Gastroesophageal sphincter (tissue), 4 donors: ENCODE data around the gene FRMD4B. TPM values are rescaled to one million over a fixed set of nuclear protein-coding genes. Genes with fewer than 3 reads are reported as not detected.

Source experiments
- ATAC-seq: fragments of 150-250 bp; one replicate; pipeline ENCODE4 v1.9.1; 2016; ENCODE audit warnings: mild to moderate bottlenecking, moderate library complexity
- H3K27ac ChIP-seq, 4 donors: fragments of 200-600 bp; sonication (generic) in 3 of 4; 1 replicate in 3 of 4; 2 replicates in 1 of 4; pipeline ENCODE4 v1.5.1; 2016 to 2019
- H3K27me3 ChIP-seq: fragments of 200-600 bp; sonication (generic); one replicate; pipeline ENCODE4 v1.5.1; 2019
- H3K36me3 ChIP-seq, 2 donors: fragments of 200-600 bp; sonication (generic); one replicate each; pipeline ENCODE4 v1.5.1; 2019; ENCODE audit warnings: control low read depth in 1 of 2
- H3K4me1 ChIP-seq, 3 donors: fragments of 200-600 bp; sonication (generic); 1 replicate in 2 of 3; 2 replicates in 1 of 3; pipeline ENCODE4 v1.5.1; 2016 to 2019; ENCODE audit warnings: control low read depth in 2 of 3
- H3K4me3 ChIP-seq, 2 donors: fragments of 200-600 bp; sonication (generic); one replicate each; pipeline ENCODE4 v1.5.1; 2019; ENCODE audit warnings: mild to moderate bottlenecking in 1 of 2, moderate library complexity in 1 of 2
- H3K9me3 ChIP-seq, 3 donors: fragments of 200-600 bp; sonication (generic); one replicate each; pipeline ENCODE4 v1.5.1; 2017 to 2019; ENCODE audit warnings: control low read depth in 2 of 3
- CTCF ChIP-seq, 4 experiments: fragments of 200-600 bp in 2 of 4; fragments of 450-650 bp in 2 of 4; sonication (generic) in 1 of 4; IDR thresholded peaks; one replicate each; pipeline ENCODE4 v1.5.1; 2017 to 2019; ENCODE audit warnings: antibody characterized with exemption in 4 of 4, mild to moderate bottlenecking in 2 of 4, moderate library complexity in 2 of 4
- EP300 ChIP-seq: sonication (generic); formaldehyde crosslinking; IDR thresholded peaks from one replicate; pipeline ENCODE4 v1.6.1; 2017; ENCODE audit warnings: antibody characterized with exemption, mild to moderate bottlenecking
- POLR2A ChIP-seq, 2 donors: fragments of 450-650 bp; IDR thresholded peaks; one replicate each; pipeline ENCODE4 v1.6.1; 2017; ENCODE audit warnings: antibody characterized with exemption in 2 of 2, mild to moderate bottlenecking in 2 of 2, moderate library complexity in 1 of 2
- POLR2AphosphoS5 ChIP-seq: sonication (generic); formaldehyde crosslinking; IDR thresholded peaks from one replicate; pipeline ENCODE4 v1.6.1; 2017; ENCODE audit warnings: antibody characterized with exemption
- WGBS, 2 donors: methylation state at CpG; one replicate each; pipeline ENCODE4 v1.1.5; 2018; ENCODE audit warnings: low coverage in 1 of 2; 5-methylcytosine and 5-hydroxymethylcytosine counted together
- total RNA-seq, 4 donors: library from RNA; depleted of rRNA; stranded (reverse); fragments of >200 nt; gene quantifications; one replicate each; pipeline ENCODE4 v1.1.0, GENCODE V29; 2016

Gene FRMD4B
- total RNA-seq, 4 donors from 2014 or later = 7.1 to 22.3 (median 19.8) TPM

- TF ChIP-seq EP300 = no peak
- no peak for TF ChIP-seq CTCF (IDR thresholded peaks at IDR 0.05)
- TF ChIP-seq POLR2A (IDR thresholded peaks at IDR 0.05) = no peak
- no peak for TF ChIP-seq POLR2AphosphoS5
- 60 to 84% methylated on average over 1 to 3 of the region's 3 CpGs for WGBS, 2 donors
- Histone ChIP-seq H3K4me1 (peaks cover 0 to 12% (median 0%) of the 10 kb centered on the region in 3 donors), H3K4me3 (no peak overlapping the region), H3K27ac (no peak overlapping the region), H3K36me3 (no peaks in the 10 kb centered on the region), H3K9me3 (no peaks in the 10 kb centered on the region), H3K27me3 (no peaks in the 10 kb centered on the region)
- ATAC-seq = no peak
Observed at GRCh38 chr3:69126216-69126615, 259.7 kb downstream of the FRMD4B start.

GRCh38 chr3:69122403-69122802, 263.5 kb downstream of the FRMD4B start, which contains the start of gene LMOD3:
LMOD3 (minus strand) TSS chr3:69122595; CDS start chr3:69122386, 209 bp downstream.
- H3K36me3 ChIP-seq = no peaks in the 10 kb centered on the region
- H3K27ac ChIP-seq = peak within 1 kb of the TSS; percentile 5 to 65 (median 48)
- TF ChIP-seq EP300 = no peak
- TF ChIP-seq CTCF (IDR thresholded peaks at IDR 0.05) = no peak
- TF ChIP-seq POLR2A (IDR thresholded peaks at IDR 0.05) = no peak
- TF ChIP-seq POLR2AphosphoS5 = no peak
- peaks cover 0 to 14% (median 0%) of the 10 kb centered on the region in 3 donors for H3K4me1 ChIP-seq
- no peaks in the 10 kb centered on the region for H3K9me3 ChIP-seq
- H3K27me3 ChIP-seq = no peaks in the 10 kb centered on the region
- ATAC-seq = no peak
- 22 to 56% methylated on average over 3 of the region's 3 CpGs for whole genome bisulfite sequencing, 2 donors
- peak within 1 kb of the TSS; percentile 18 to 36 for H3K4me3 ChIP-seq

- H3K4me1 ChIP-seq = peaks cover 0 to 15% (median 0%) of the 10 kb centered on the region in 3 donors
- H3K9me3 ChIP-seq = no peaks in the 10 kb centered on the region
- no peaks in the 10 kb centered on the region for H3K36me3 ChIP-seq
- H3K27me3 ChIP-seq = no peaks in the 10 kb centered on the region
- TF ChIP-seq POLR2A (IDR thresholded peaks at IDR 0.05) (no peak), CTCF (IDR thresholded peaks at IDR 0.05) (no peak), EP300 (no peak), POLR2AphosphoS5 (no peak)
- ATAC-seq = no peak
- peak overlapping the region; percentile 18 to 36 for H3K4me3 ChIP-seq
- 41 to 64% methylated on average over 4 to 8 of the region's 8 CpGs for WGBS, 2 donors
- H3K27ac ChIP-seq = peak overlapping the region; percentile 5 to 65 (median 48)
Observed at GRCh38 chr3:69121950-69122349, 263.9 kb downstream of the FRMD4B start.

- no peak for ATAC-seq
- Histone ChIP-seq H3K36me3 (no peaks in the 10 kb centered on the region), H3K4me3 (peak overlapping the region; percentile 18 to 36), H3K27me3 (no peaks in the 10 kb centered on the region), H3K4me1 (peaks cover 0 to 17% (median 0%) of the 10 kb centered on the region in 3 donors), H3K27ac (peak overlapping the region; percentile 5 to 65 (median 48)), H3K9me3 (no peaks in the 10 kb centered on the region)
- TF ChIP-seq CTCF (IDR thresholded peaks at IDR 0.05) (no peak), POLR2A (IDR thresholded peaks at IDR 0.05) (no peak)
- WGBS, 2 donors = 37 to 58% methylated on average over 6 of the region's 6 CpGs
Observed at GRCh38 chr3:69121513-69121912, 264.4 kb downstream of the FRMD4B start.

- Histone ChIP-seq H3K36me3 (no peaks in the 10 kb centered on the region), H3K27me3 (no peaks in the 10 kb centered on the region), H3K27ac (peak overlapping the region in 2 of 4 donors; percentile 38 to 65), H3K4me3 (peak overlapping the region; percentile 18 to 36), H3K4me1 (peaks cover 0 to 17% (median 0%) of the 10 kb centered on the region in 3 donors), H3K9me3 (no peaks in the 10 kb centered on the region)
- no peak for TF ChIP-seq POLR2A (IDR thresholded peaks at IDR 0.05)
- TF ChIP-seq CTCF (IDR thresholded peaks at IDR 0.05) = peak; percentile 81 to 93 (median 87)
- no peak for TF ChIP-seq EP300
- TF ChIP-seq POLR2AphosphoS5 = no peak
- no peak for ATAC-seq
- 0% methylated on average over 1 of the region's 1 CpG for WGBS, 2 donors
Observed at GRCh38 chr3:69120879-69121464, 264.9 kb downstream of the FRMD4B start.
